Activated CD4-positive, alpha-beta memory T cell treated with anti-CD3 and anti-CD28 coated beads, Interleukin-2, amount 10 ng/mL, durations not matched to agents 7 days and 5 days (primary cell): ENCODE measurements around the gene VAV3. TPM values are rescaled to one million over a fixed set of nuclear protein-coding genes. Genes with fewer than 3 reads are reported as not detected.
A peak's percentile ranks its signal among the peaks of the same experiment; 100 is the strongest.

Experiments
- CTCF ChIA-PET: fragments of 350-600 bp; sonication (Branson Sonifier 250); formaldehyde crosslinking; loops from one replicate; lab custom pipeline; 2021; ENCODE audit warnings: antibody characterized with exemption, inconsistent platforms; lab: Charles Lee
- POLR2A ChIA-PET: fragments of 350-600 bp; sonication (Branson Sonifier 250); formaldehyde crosslinking; loops from one replicate; lab custom pipeline; 2021; ENCODE audit warnings: antibody characterized with exemption; lab: Charles Lee
- DNase-seq: peaks from one replicate; pipeline ENCODE4 v3.0.0-alpha.2; 2020
- H3K27ac Mint-ChIP-seq: one replicate; pipeline ENCODE4 v1.8.0; 2021; ENCODE audit warnings: mild to moderate bottlenecking, mixed read lengths
- H3K27me3 Mint-ChIP-seq: one replicate; pipeline ENCODE4 v1.8.0; 2021; ENCODE audit warnings: mixed read lengths
- H3K36me3 Mint-ChIP-seq: one replicate; pipeline ENCODE4 v1.8.0; 2021; ENCODE audit warnings: low read depth, mixed read lengths
- H3K4me1 Mint-ChIP-seq: one replicate; pipeline ENCODE4 v1.8.0; 2021; ENCODE audit warnings: mixed read lengths
- H3K4me3 Mint-ChIP-seq: one replicate; pipeline ENCODE4 v1.8.0; 2021; ENCODE audit warnings: mild to moderate bottlenecking, mixed read lengths
- H3K9me3 Mint-ChIP-seq: one replicate; pipeline ENCODE4 v1.8.0; 2021; ENCODE audit warnings: mixed read lengths
- total RNA-seq, 2 experiments: library from RNA; stranded (reverse); gene quantifications; one replicate each; pipeline ENCODE4 v1.2.3, GENCODE V29; 2021

The VAV3 gene
- total RNA-seq, 2 experiments from 2014 or later, result 2.0 to 2.3 TPM

- peaks cover 2% of the 10 kb centered on the region for H3K27me3 Mint-ChIP-seq
- H3K4me1 Mint-ChIP-seq, result peaks cover 18% of the 10 kb centered on the region
- DNase-seq, result no peak
- H3K4me3 Mint-ChIP-seq, result no peak overlapping the region
- CTCF ChIA-PET, result no interaction called here
- no peaks in the 10 kb centered on the region for H3K36me3 Mint-ChIP-seq
- POLR2A ChIA-PET, result no interaction called here
- no peak overlapping the region for H3K27ac Mint-ChIP-seq
- no peaks in the 10 kb centered on the region for H3K9me3 Mint-ChIP-seq
These were observed 24.3 kb downstream of the VAV3 start for GRCh38 chr1:107940701-107941100.

- Mint-ChIP-seq H3K36me3 (no peaks in the 10 kb centered on the region), H3K27me3 (peaks cover 2% of the 10 kb centered on the region), H3K27ac (no peak overlapping the region), H3K4me1 (peaks cover 24% of the 10 kb centered on the region), H3K4me3 (no peak overlapping the region), H3K9me3 (no peaks in the 10 kb centered on the region)
- POLR2A ChIA-PET, result no interaction called here
- no peak for DNase-seq
- CTCF ChIA-PET, result interaction anchor here (0.6 kb wide), 1 partner anchor 127 kb away, joined by 3 read pairs; no protein-coding TSS in a partner anchor
These were observed 24.9 kb downstream of the VAV3 start for GRCh38 chr1:107940017-107940577.

- peaks cover 32% of the 10 kb centered on the region for H3K4me1 Mint-ChIP-seq
- no peak for DNase-seq
- H3K36me3 Mint-ChIP-seq, result no peaks in the 10 kb centered on the region
- H3K9me3 Mint-ChIP-seq, result no peaks in the 10 kb centered on the region
- no peak overlapping the region for H3K4me3 Mint-ChIP-seq
- H3K27me3 Mint-ChIP-seq, result peaks cover 2% of the 10 kb centered on the region
- CTCF ChIA-PET, result no interaction called here
- H3K27ac Mint-ChIP-seq, result no peak overlapping the region
- POLR2A ChIA-PET, result no interaction called here
These were observed 25.7 kb downstream of the VAV3 start for GRCh38 chr1:107939256-107939655.

- peak; percentile 48 for DNase-seq
- Mint-ChIP-seq H3K9me3 (no peaks in the 10 kb centered on the region), H3K27me3 (no peaks in the 10 kb centered on the region), H3K27ac (peak overlapping the region; percentile 52), H3K4me1 (peaks cover 32% of the 10 kb centered on the region), H3K36me3 (no peaks in the 10 kb centered on the region), H3K4me3 (peak overlapping the region; percentile 11)
- ChIA-PET CTCF (interaction anchor here (0.7 kb wide), 1 partner anchor 189 kb away, joined by 3 read pairs; no protein-coding TSS in a partner anchor), POLR2A (interaction anchor here (0.5 to 0.8 kb wide), 2 partner anchors 8 to 145 kb away, joined by 3 to 4 read pairs; no protein-coding TSS in a partner anchor)
These were observed 28.2 kb downstream of the VAV3 start for GRCh38 chr1:107936498-107937481.

- H3K4me3 Mint-ChIP-seq, result peak overlapping the region; percentile 0
- CTCF ChIA-PET, result no interaction called here
These were observed 29.4 kb downstream of the VAV3 start for GRCh38 chr1:107935396-107936064.

GRCh38 chr1:107934578-107934977 lies 30.4 kb downstream of the VAV3 start:
- Mint-ChIP-seq H3K9me3 (no peaks in the 10 kb centered on the region), H3K27ac (no peak overlapping the region), H3K4me3 (peak overlapping the region; percentile 1), H3K27me3 (no peaks in the 10 kb centered on the region), H3K4me1 (peaks cover 32% of the 10 kb centered on the region), H3K36me3 (no peaks in the 10 kb centered on the region)
- CTCF ChIA-PET, result interaction anchor here (1.3 kb wide), 1 partner anchor 31 kb away, joined by 3 read pairs; the partner anchor contains the start of gene VAV3
- POLR2A ChIA-PET, result interaction anchor here (0.6 to 1.0 kb wide), 2 partner anchors 33 to 139 kb away, joined by 3 read pairs; no protein-coding TSS in a partner anchor
- DNase-seq, result no peak

More at GRCh38 chr1:107935396-107936064, 29.4 kb downstream of the VAV3 start:
- no peaks in the 10 kb centered on the region for H3K36me3 Mint-ChIP-seq
- peak overlapping the region; percentile 66 for H3K27ac Mint-ChIP-seq
- POLR2A ChIA-PET, result no interaction called here
- peaks cover 32% of the 10 kb centered on the region for H3K4me1 Mint-ChIP-seq
- H3K9me3 Mint-ChIP-seq, result no peaks in the 10 kb centered on the region
- DNase-seq, result peak; percentile 52
- H3K27me3 Mint-ChIP-seq, result no peaks in the 10 kb centered on the region

GRCh38 chr1:107933736-107934135 lies 31.2 kb downstream of the VAV3 start:
- Mint-ChIP-seq H3K27ac (no peak overlapping the region), H3K4me3 (no peak overlapping the region), H3K36me3 (no peaks in the 10 kb centered on the region), H3K27me3 (peaks cover 5% of the 10 kb centered on the region), H3K9me3 (no peaks in the 10 kb centered on the region), H3K4me1 (peaks cover 32% of the 10 kb centered on the region)
- DNase-seq, result no peak
- POLR2A ChIA-PET, result interaction anchor here (0.6 to 1.0 kb wide), 2 partner anchors 32 to 138 kb away, joined by 3 read pairs; no protein-coding TSS in a partner anchor
- CTCF ChIA-PET, result interaction anchor here (0.6 to 1.3 kb wide), 2 partner anchors 32 to 169 kb away, joined by 3 to 4 read pairs; partner anchors contain the start of gene VAV3

- Mint-ChIP-seq H3K27ac (no peak overlapping the region), H3K36me3 (no peaks in the 10 kb centered on the region), H3K27me3 (peaks cover 9% of the 10 kb centered on the region), H3K9me3 (no peaks in the 10 kb centered on the region), H3K4me3 (no peak overlapping the region), H3K4me1 (peaks cover 12% of the 10 kb centered on the region)
- DNase-seq, result no peak
- CTCF ChIA-PET, result no interaction called here
- POLR2A ChIA-PET, result no interaction called here
These were observed 34.7 kb downstream of the VAV3 start for GRCh38 chr1:107930292-107930691.

GRCh38 chr1:107927820-107928219 lies 37.2 kb downstream of the VAV3 start:
- Mint-ChIP-seq H3K4me1 (no peaks in the 10 kb centered on the region), H3K27me3 (peaks cover 9% of the 10 kb centered on the region), H3K36me3 (no peaks in the 10 kb centered on the region), H3K4me3 (no peak overlapping the region), H3K9me3 (no peaks in the 10 kb centered on the region), H3K27ac (no peak overlapping the region)
- DNase-seq, result no peak
- ChIA-PET CTCF (no interaction called here), POLR2A (no interaction called here)

GRCh38 chr1:107926436-107927080 lies 38.4 kb downstream of the VAV3 start:
- CTCF ChIA-PET, result no interaction called here
- H3K27ac Mint-ChIP-seq, result no peak overlapping the region
- POLR2A ChIA-PET, result no interaction called here
- H3K4me1 Mint-ChIP-seq, result no peaks in the 10 kb centered on the region
- no peaks in the 10 kb centered on the region for H3K9me3 Mint-ChIP-seq
- no peaks in the 10 kb centered on the region for H3K36me3 Mint-ChIP-seq
- H3K27me3 Mint-ChIP-seq, result peaks cover 9% of the 10 kb centered on the region
- no peak overlapping the region for H3K4me3 Mint-ChIP-seq
- DNase-seq, result no peak

GRCh38 chr1:107925565-107925964 lies 39.4 kb downstream of the VAV3 start:
- Mint-ChIP-seq H3K4me1 (no peaks in the 10 kb centered on the region), H3K9me3 (no peaks in the 10 kb centered on the region)
- POLR2A ChIA-PET, result no interaction called here

GRCh38 chr1:107920999-107921398 lies 44.0 kb downstream of the VAV3 start:
- DNase-seq, result no peak
- H3K9me3 Mint-ChIP-seq, result no peaks in the 10 kb centered on the region
- H3K4me3 Mint-ChIP-seq, result no peak overlapping the region
- POLR2A ChIA-PET, result interaction anchor here (0.9 kb wide), 1 partner anchor 136 kb away, joined by 3 read pairs; no protein-coding TSS in a partner anchor
- peaks cover 3% of the 10 kb centered on the region for H3K27me3 Mint-ChIP-seq
- no peaks in the 10 kb centered on the region for H3K36me3 Mint-ChIP-seq
- H3K27ac Mint-ChIP-seq, result no peak overlapping the region
- CTCF ChIA-PET, result interaction anchor here (1.3 kb wide), 1 partner anchor 45 kb away, joined by 3 read pairs; no protein-coding TSS in a partner anchor
- peaks cover 5% of the 10 kb centered on the region for H3K4me1 Mint-ChIP-seq

More at GRCh38 chr1:107925565-107925964, 39.4 kb downstream of the VAV3 start:
- DNase-seq, result no peak
- Mint-ChIP-seq H3K27ac (no peak overlapping the region), H3K27me3 (peaks cover 9% of the 10 kb centered on the region), H3K36me3 (no peaks in the 10 kb centered on the region), H3K4me3 (no peak overlapping the region)
- CTCF ChIA-PET, result no interaction called here
